Measurements from ENCODE around the gene CYP46A1. TPM values are rescaled to one million over a fixed set of nuclear protein-coding genes. Genes with fewer than 3 reads are reported as not detected.

CYP46A1 gene
- total RNA-seq, 1 experiment from 2014 or later, result 0.59 TPM

DNA sequence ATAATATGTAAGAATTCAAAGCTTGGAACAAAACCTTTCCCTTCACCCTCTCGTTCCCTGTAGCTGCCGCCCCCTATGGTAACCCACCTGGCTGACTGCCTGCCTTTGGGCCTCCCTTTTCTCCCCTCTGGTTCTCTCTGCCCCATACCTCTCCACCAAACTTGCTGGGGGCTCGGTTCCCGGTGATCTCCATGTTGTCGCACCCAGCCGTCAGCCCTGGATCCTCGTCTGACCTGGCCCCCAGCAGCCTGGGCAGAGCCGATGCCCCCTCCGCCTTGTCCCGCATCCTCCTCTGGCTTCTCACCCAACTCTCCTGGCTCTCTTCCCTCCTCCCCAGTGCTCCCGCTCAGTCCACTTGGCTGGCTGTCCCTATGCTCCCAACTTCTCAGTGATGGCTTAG is 4.5 kb downstream of the CYP46A1 start:
- Histone ChIP-seq H3K27ac (ENCODE audit: insufficient read length, low read depth, low read length) (no peak overlapping the region), H2BK12ac (ENCODE audit: insufficient read length, low read depth, low read length) (no peak overlapping the region), H2BK15ac (ENCODE audit: low read depth, low read length) (no peak overlapping the region), H3K9me3 (ENCODE audit: control insufficient read depth, low read depth, low read length) (no peaks in the 10 kb centered on the region), H3K56ac (ENCODE audit: insufficient read length, low read depth, low read length) (no peak overlapping the region), H4K91ac (ENCODE audit: insufficient read length, low read depth, low read length) (no peak overlapping the region), H3K4ac (ENCODE audit: low read depth, low read length) (no peak overlapping the region), H3K14ac (ENCODE audit: insufficient read depth, low read length) (no peak overlapping the region), H3K79me1 (ENCODE audit: insufficient read depth, low read depth, low read length, poor library complexity, severe bottlenecking) (no peaks in the 10 kb centered on the region), H3K4me1 (ENCODE audit: insufficient read depth, low read length) (no peaks in the 10 kb centered on the region), H3K18ac (ENCODE audit: insufficient read length, low read depth, low read length) (no peak overlapping the region), H4K8ac (replicated peaks; ENCODE audit: insufficient read length, low read depth, low read length) (no peak overlapping the region), H4K20me1 (ENCODE audit: control insufficient read depth, insufficient read depth, insufficient read length) (no peaks in the 10 kb centered on the region), H2BK120ac (ENCODE audit: low read depth, low read length, poor library complexity, severe bottlenecking) (no peak overlapping the region), H3K23ac (ENCODE audit: insufficient read length, low read depth, low read length) (no peak overlapping the region), H3K9ac (ENCODE audit: extremely low read depth, insufficient read length, low read length) (no peak overlapping the region), H2AK5ac (ENCODE audit: insufficient read length, low read length) (no peak overlapping the region), H3K27me3 (ENCODE audit: insufficient read depth, low read length) (no peaks in the 10 kb centered on the region), H3K79me2 (ENCODE audit: insufficient read depth, low read length) (no peaks in the 10 kb centered on the region), H3T11ph (ENCODE audit: low read length) (no peak overlapping the region), H4K5ac (ENCODE audit: insufficient read length, low read depth, low read length) (no peak overlapping the region), H2BK5ac (ENCODE audit: insufficient read length, low read length) (no peak overlapping the region), H2AFZ (ENCODE audit: low read length) (no peak overlapping the region), H3K4me2 (ENCODE audit: insufficient read depth, insufficient read length, low read length) (no peak overlapping the region), H2BK20ac (ENCODE audit: low read depth, low read length, poor library complexity, severe bottlenecking) (no peak overlapping the region), H3K23me2 (ENCODE audit: insufficient read length, low read depth, low read length, poor library complexity, severe bottlenecking) (no peaks in the 10 kb centered on the region)
- Mint-ChIP-seq H3K27me3 (ENCODE audit: low read depth) (peaks cover 14% of the 10 kb centered on the region), H3K4me1 (peaks cover 16 to 29% of the 10 kb centered on the region in 2 experiments), H3K4me3 (no peak overlapping the region), H3K9me3 (no peaks in the 10 kb centered on the region), H3K36me3 (ENCODE audit: insufficient read depth in 1 of 3, low read depth in 3 of 3) (no peaks in the 10 kb centered on the region), H3K27ac (no peak overlapping the region)
- DNase-seq, result no peak
- no CpG with 5 or more reads among the region's 11 CpGs for WGBS (ENCODE audit: extremely low coverage, insufficient read length, low lambda C conversion rate)
- TF ChIP-seq, protein P1, sequence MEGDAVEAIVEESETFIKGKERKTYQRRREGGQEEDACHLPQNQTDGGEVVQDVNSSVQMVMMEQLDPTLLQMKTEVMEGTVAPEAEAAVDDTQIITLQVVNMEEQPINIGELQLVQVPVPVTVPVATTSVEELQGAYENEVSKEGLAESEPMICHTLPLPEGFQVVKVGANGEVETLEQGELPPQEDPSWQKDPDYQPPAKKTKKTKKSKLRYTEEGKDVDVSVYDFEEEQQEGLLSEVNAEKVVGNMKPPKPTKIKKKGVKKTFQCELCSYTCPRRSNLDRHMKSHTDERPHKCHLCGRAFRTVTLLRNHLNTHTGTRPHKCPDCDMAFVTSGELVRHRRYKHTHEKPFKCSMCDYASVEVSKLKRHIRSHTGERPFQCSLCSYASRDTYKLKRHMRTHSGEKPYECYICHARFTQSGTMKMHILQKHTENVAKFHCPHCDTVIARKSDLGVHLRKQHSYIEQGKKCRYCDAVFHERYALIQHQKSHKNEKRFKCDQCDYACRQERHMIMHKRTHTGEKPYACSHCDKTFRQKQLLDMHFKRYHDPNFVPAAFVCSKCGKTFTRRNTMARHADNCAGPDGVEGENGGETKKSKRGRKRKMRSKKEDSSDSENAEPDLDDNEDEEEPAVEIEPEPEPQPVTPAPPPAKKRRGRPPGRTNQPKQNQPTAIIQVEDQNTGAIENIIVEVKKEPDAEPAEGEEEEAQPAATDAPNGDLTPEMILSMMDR (conservative IDR thresholded peaks at IDR 0.05), result no peak

All from H9 (cell line).